Ishikawa (cell line): ENCODE measurements around the gene DPP8.

ENCODE experiments used
- CEBPB ChIP-seq: IDR thresholded peaks from 2 replicates; pipeline ENCODE4 v1.6.1; 2012
- CREB1 ChIP-seq: IDR thresholded peaks from 2 replicates; pipeline ENCODE4 v1.6.1; 2012; ENCODE audit warnings: low read depth
- EGR1 ChIP-seq: IDR thresholded peaks from 2 replicates; pipeline ENCODE4 v1.6.1; 2012
- EP300 ChIP-seq: IDR thresholded peaks from 2 replicates; pipeline ENCODE4 v1.6.1; 2012; ENCODE audit warnings: borderline replicate concordance
- FOXM1 ChIP-seq: IDR thresholded peaks from 2 replicates; pipeline ENCODE4 v1.6.1; 2012; ENCODE audit warnings: low read depth, borderline replicate concordance
- NFIC ChIP-seq: IDR thresholded peaks from 2 replicates; pipeline ENCODE4 v1.6.1; 2012
- RAD21 ChIP-seq: IDR thresholded peaks from 2 replicates; pipeline ENCODE4 v1.6.1; 2012; ENCODE audit warnings: low read depth
- TAF1 ChIP-seq: IDR thresholded peaks from 2 replicates; pipeline ENCODE4 v1.6.1; 2012; ENCODE audit warnings: low read depth, mild to moderate bottlenecking
- TCF12 ChIP-seq: IDR thresholded peaks from 2 replicates; pipeline ENCODE4 v1.6.1; 2012; ENCODE audit warnings: low read depth
- TEAD4 ChIP-seq: IDR thresholded peaks from 2 replicates; pipeline ENCODE4 v1.6.1; 2012
- YY1 ChIP-seq: IDR thresholded peaks from 2 replicates; pipeline ENCODE4 v1.6.1; 2012; ENCODE audit warnings: low read depth
- ZBTB7A ChIP-seq: IDR thresholded peaks from 2 replicates; pipeline ENCODE4 v1.6.1; 2012; ENCODE audit warnings: low read depth
- TF ChIP-seq, protein P1 (sequence below): IDR thresholded peaks from 2 replicates; pipeline ENCODE4 v1.6.1; 2012
- TF ChIP-seq, protein P2 (sequence below): IDR thresholded peaks from 2 replicates; pipeline ENCODE4 v1.6.1; 2012; ENCODE audit warnings: low read depth, mild to moderate bottlenecking
- TF ChIP-seq, protein P3 (sequence below): IDR thresholded peaks from 2 replicates; pipeline ENCODE4 v1.6.1; 2012

Gene DPP8

DNA sequence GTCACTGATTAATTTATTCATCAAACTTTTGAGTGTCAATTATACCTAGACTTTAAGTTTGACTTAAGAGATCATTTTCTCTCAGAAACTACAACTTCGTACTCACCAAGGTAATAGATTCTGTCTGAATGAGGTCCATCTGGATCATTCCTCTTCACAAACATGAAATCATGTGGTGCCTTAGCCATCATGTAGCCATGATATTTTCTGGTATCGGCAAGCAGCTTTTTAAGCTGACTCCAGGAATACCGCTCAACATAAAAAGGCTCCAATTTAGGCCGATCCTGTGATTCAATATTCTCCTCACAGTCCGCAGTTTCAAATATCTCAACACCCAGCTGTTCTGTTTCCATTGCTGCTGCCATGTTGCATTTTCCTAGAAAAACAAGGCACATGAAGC lies 5.3 kb downstream of the DPP8 start:
- TF ChIP-seq EP300 (no peak), TEAD4 (no peak), TAF1 (no peak), ZBTB7A (no peak), YY1 (no peak), TCF12 (no peak), NFIC (no peak), CEBPB (no peak), FOXM1 (no peak), RAD21 (no peak), EGR1 (no peak), CREB1 (no peak)
- TF ChIP-seq, protein P1, sequence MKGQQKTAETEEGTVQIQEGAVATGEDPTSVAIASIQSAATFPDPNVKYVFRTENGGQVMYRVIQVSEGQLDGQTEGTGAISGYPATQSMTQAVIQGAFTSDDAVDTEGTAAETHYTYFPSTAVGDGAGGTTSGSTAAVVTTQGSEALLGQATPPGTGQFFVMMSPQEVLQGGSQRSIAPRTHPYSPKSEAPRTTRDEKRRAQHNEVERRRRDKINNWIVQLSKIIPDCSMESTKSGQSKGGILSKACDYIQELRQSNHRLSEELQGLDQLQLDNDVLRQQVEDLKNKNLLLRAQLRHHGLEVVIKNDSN = no peak
- TF ChIP-seq, protein P2, sequence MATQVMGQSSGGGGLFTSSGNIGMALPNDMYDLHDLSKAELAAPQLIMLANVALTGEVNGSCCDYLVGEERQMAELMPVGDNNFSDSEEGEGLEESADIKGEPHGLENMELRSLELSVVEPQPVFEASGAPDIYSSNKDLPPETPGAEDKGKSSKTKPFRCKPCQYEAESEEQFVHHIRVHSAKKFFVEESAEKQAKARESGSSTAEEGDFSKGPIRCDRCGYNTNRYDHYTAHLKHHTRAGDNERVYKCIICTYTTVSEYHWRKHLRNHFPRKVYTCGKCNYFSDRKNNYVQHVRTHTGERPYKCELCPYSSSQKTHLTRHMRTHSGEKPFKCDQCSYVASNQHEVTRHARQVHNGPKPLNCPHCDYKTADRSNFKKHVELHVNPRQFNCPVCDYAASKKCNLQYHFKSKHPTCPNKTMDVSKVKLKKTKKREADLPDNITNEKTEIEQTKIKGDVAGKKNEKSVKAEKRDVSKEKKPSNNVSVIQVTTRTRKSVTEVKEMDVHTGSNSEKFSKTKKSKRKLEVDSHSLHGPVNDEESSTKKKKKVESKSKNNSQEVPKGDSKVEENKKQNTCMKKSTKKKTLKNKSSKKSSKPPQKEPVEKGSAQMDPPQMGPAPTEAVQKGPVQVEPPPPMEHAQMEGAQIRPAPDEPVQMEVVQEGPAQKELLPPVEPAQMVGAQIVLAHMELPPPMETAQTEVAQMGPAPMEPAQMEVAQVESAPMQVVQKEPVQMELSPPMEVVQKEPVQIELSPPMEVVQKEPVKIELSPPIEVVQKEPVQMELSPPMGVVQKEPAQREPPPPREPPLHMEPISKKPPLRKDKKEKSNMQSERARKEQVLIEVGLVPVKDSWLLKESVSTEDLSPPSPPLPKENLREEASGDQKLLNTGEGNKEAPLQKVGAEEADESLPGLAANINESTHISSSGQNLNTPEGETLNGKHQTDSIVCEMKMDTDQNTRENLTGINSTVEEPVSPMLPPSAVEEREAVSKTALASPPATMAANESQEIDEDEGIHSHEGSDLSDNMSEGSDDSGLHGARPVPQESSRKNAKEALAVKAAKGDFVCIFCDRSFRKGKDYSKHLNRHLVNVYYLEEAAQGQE = no peak
- TF ChIP-seq, protein P3, sequence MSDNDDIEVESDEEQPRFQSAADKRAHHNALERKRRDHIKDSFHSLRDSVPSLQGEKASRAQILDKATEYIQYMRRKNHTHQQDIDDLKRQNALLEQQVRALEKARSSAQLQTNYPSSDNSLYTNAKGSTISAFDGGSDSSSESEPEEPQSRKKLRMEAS = no peak

DNA sequence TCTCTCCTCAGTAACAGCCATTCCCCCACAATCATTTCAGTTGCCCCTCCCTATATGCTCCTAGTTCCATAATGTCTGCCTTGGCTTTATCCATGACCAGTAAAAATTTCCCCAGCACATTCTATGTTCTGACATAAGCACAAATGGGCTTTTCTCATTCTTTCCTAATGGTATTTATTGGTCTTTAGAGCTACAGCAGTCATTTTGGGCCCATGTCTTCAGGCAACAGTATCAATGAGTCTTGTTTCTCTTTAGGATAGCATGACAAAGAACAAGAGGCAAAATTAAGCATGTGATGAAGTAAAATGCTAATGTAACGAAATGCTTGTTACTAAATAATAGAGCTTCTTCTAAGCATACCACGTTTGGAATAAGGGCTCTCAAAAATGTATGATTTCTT lies 8.2 kb downstream of the DPP8 start:
- TF ChIP-seq, protein P1 = no peak

DNA sequence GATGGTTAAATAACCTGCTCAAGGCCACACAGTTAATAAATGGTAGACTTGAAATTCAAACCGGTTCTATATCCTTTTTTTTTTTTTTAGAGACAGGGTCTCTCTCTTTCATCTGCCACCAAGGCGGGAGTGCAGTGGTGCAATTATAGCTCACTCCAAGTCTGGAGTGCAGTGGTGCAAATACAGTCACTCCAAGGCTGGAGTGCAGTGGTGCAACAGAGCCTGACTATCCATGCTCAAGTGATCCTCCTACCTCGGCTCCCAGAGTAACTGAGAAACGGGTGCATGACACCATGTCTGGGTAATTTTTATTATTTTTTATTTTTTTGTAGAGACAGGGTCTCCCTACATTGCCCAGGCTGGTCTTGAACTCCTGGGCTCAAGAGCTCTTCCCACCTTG lies 23.4 kb downstream of the DPP8 start:
- TF ChIP-seq EP300 (no peak), NFIC (no peak)

DNA sequence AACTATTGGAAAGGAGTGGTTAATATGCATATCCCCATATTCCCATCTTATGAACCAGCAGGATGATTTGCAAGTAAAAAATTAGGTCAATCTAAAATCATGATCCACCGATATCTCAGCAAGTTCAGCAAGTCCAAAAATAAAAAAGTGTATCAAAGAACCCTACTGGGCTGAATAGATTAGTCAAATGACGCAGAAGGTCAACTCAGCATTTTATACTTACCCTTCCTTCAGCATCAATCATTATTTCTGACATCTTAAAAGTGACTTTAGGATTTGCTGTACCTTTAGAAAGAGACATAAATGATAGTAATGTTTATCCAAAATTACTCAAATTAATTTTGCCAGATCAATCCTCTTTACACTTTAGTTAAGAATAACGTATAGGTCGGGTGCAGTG lies 32.6 kb downstream of the DPP8 start:
- TF ChIP-seq CEBPB (no peak), EP300 (no peak), TCF12 (no peak), RAD21 (no peak), TEAD4 (no peak), EGR1 (no peak), CREB1 (no peak), TAF1 (no peak), NFIC (no peak), FOXM1 (no peak), YY1 (no peak), ZBTB7A (no peak)
- TF ChIP-seq, protein P2 = no peak
- TF ChIP-seq, protein P3 = no peak
- TF ChIP-seq, protein P1 = no peak

DNA sequence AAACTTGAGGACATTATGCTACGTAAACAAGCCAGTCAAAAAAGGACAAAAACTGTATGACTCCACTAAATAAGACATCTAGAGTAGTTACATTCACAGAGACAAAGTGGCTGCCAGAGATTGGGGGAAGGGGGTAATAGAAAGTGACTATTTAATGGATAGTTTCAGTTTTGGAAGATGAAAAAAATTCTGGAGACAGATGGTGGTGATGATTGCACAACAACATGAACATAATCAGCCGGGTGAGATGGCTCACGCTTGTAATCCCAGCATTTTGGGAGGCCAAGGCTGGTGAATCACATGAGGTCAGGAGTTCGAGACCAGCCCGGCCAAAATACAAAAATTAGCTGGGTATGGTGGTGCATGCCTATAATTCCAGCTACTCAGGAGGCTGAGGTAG lies 40.6 kb downstream of the DPP8 start:
- TF ChIP-seq, protein P1 = no peak
- TF ChIP-seq RAD21 (no peak), FOXM1 (no peak), CEBPB (no peak), TAF1 (no peak), YY1 (no peak), ZBTB7A (no peak), TCF12 (no peak), NFIC (no peak), CREB1 (no peak), TEAD4 (no peak)
- TF ChIP-seq, protein P3 = no peak

DNA sequence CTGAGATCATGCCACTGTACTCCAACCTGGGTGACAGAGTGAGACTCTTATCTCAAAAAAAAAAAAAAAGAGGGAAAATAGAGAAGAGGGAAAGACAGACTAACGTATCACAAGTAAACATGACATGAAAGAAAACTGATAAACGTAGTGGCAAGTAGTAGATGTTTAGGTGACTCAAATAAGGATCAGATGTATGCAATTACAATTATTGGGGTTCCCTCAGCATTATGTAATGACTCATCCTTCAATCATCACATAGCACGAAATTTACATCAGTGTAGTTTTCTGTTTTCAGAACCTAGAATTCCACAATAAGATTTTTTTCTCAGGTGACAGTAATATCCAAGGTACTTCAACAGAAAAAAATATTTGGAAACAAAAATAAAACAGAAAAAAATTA lies 46.6 kb downstream of the DPP8 start:
- TF ChIP-seq, protein P3 = no peak
- no peak for TF ChIP-seq TAF1
